Esophagus squamous epithelium (tissue), 5 donors: Measurements from ENCODE around the gene RAMP3. TPM values are rescaled to one million over a fixed set of nuclear protein-coding genes. Genes with fewer than 3 reads are reported as not detected.

Experiments used
- DNase-seq: peaks from one replicate; lab custom pipeline; 2025; lab: John Stamatoyannopoulos, UW
- H3K27ac ChIP-seq, 4 donors: fragments of 200-600 bp; sonication (generic); one replicate each; pipeline ENCODE4 v1.5.1; 2016 to 2019; ENCODE audit warnings: mild to moderate bottlenecking in 1 of 4
- H3K27me3 ChIP-seq, 4 donors: fragments of 200-600 bp; sonication (generic); 1 replicate in 3 of 4; 2 replicates in 1 of 4; pipeline versions ENCODE4 v1.5.1 to v1.6.0; 2017 to 2021; ENCODE audit warnings: antibody characterized with exemption in 1 of 4
- H3K36me3 ChIP-seq, 3 donors: fragments of 200-600 bp; sonication (generic); one replicate each; pipeline ENCODE4 v1.5.1; 2016 to 2019
- H3K4me1 ChIP-seq, 3 donors: fragments of 200-600 bp; sonication (generic); one replicate each; pipeline ENCODE4 v1.5.1; 2017 to 2019
- H3K4me3 ChIP-seq, 4 donors: fragments of 200-600 bp; sonication (generic); 1 replicate in 3 of 4; 2 replicates in 1 of 4; pipeline ENCODE4 v1.5.1; 2016 to 2019; ENCODE audit warnings: mild to moderate bottlenecking in 2 of 4, moderate library complexity in 1 of 4
- H3K9me3 ChIP-seq, 3 donors: fragments of 200-600 bp; sonication (generic); one replicate each; pipeline ENCODE4 v1.5.1; 2016 to 2019
- CTCF ChIP-seq, 6 experiments: fragments of 450-650 bp in 4 of 6; fragments of 200-600 bp in 2 of 6; sonication (generic) in 2 of 6; IDR thresholded peaks; one replicate each; pipeline ENCODE4 v1.5.1; 2016 to 2019; ENCODE audit warnings: antibody characterized with exemption in 6 of 6, mild to moderate bottlenecking in 4 of 6, moderate library complexity in 4 of 6
- POLR2A ChIP-seq, 4 donors: fragments of 450-650 bp; IDR thresholded peaks; one replicate each; pipeline ENCODE4 v1.6.1; 2017; ENCODE audit warnings: antibody characterized with exemption in 4 of 4, mild to moderate bottlenecking in 4 of 4, moderate library complexity in 3 of 4
- WGBS, 2 donors: methylation state at CpG; one replicate each; pipeline ENCODE4 v1.1.5; 2018; 5-methylcytosine and 5-hydroxymethylcytosine counted together
- intact Hi-C: fragments of 100-400 bp; cut with DNase I; formaldehyde crosslinking; loops from one replicate; pipeline ENCODE4 v1.15.0; 2022
- total RNA-seq, 4 donors: library from RNA; depleted of rRNA; stranded (reverse); fragments of >200 nt; gene quantifications; one replicate each; pipeline ENCODE4 v1.1.0, GENCODE V29; 2016
- donor health status: DM: yes; HTN: yes; CAD: no.

Gene RAMP3
- total RNA-seq, 4 donors from 2014 or later: 7.1 to 35.9 (median 13.2) TPM

- intact Hi-C loops: no loop called here
These were observed 64.5 kb downstream of the RAMP3 start for GRCh38 chr7:45221896-45222604.

GRCh38 chr7:45223078-45223477 is 65.5 kb downstream of the RAMP3 start:
- Histone ChIP-seq H3K36me3 (no peaks in the 10 kb centered on the region), H3K27me3 (peaks cover 0 to 9% (median 0%) of the 10 kb centered on the region in 4 donors), H3K4me3 (no peak overlapping the region), H3K9me3 (no peaks in the 10 kb centered on the region), H3K4me1 (no peaks in the 10 kb centered on the region), H3K27ac (no peak overlapping the region)
- intact Hi-C loops: no loop called here
- DNase-seq: no peak
- TF ChIP-seq POLR2A (IDR thresholded peaks at IDR 0.05) (no peak), CTCF (IDR thresholded peaks at IDR 0.05) (no peak)

More at GRCh38 chr7:45221896-45222604, 64.5 kb downstream of the RAMP3 start:
- no peaks in the 10 kb centered on the region for H3K9me3 ChIP-seq
- no peak overlapping the region for H3K4me3 ChIP-seq
- H3K27ac ChIP-seq: no peak overlapping the region
- no peaks in the 10 kb centered on the region for H3K4me1 ChIP-seq
- DNase-seq: no peak
- peaks cover 0 to 8% (median 0%) of the 10 kb centered on the region in 4 donors for H3K27me3 ChIP-seq
- H3K36me3 ChIP-seq: no peaks in the 10 kb centered on the region
- 77 to 94% methylated on average over 6 to 7 of the region's 7 CpGs for WGBS, 2 donors
- no peak for TF ChIP-seq CTCF (IDR thresholded peaks at IDR 0.05)
- no peak for TF ChIP-seq POLR2A (IDR thresholded peaks at IDR 0.05)

- Histone ChIP-seq H3K27ac (no peak overlapping the region), H3K36me3 (no peaks in the 10 kb centered on the region), H3K4me1 (peaks cover 0 to 2% (median 2%) of the 10 kb centered on the region in 3 donors), H3K27me3 (peaks cover 0 to 18% (median 0%) of the 10 kb centered on the region in 4 donors), H3K4me3 (no peak overlapping the region), H3K9me3 (no peaks in the 10 kb centered on the region)
- no peak for TF ChIP-seq POLR2A (IDR thresholded peaks at IDR 0.05)
- TF ChIP-seq CTCF (IDR thresholded peaks at IDR 0.05): no peak
- DNase-seq: no peak
- 82 to 86% methylated on average over 4 to 7 of the region's 13 CpGs for WGBS, 2 donors
- intact Hi-C loops: no loop called here
These were observed 66.4 kb downstream of the RAMP3 start for GRCh38 chr7:45223728-45224630.

GRCh38 chr7:45224832-45225231 is 67.2 kb downstream of the RAMP3 start:
- no peak for DNase-seq
- TF ChIP-seq POLR2A (IDR thresholded peaks at IDR 0.05) (no peak), CTCF (IDR thresholded peaks at IDR 0.05) (no peak)
- Histone ChIP-seq H3K27ac (no peak overlapping the region), H3K36me3 (no peaks in the 10 kb centered on the region), H3K27me3 (peaks cover 0 to 21% (median 0%) of the 10 kb centered on the region in 4 donors), H3K4me1 (peaks cover 0 to 5% (median 5%) of the 10 kb centered on the region in 3 donors), H3K4me3 (no peak overlapping the region), H3K9me3 (no peaks in the 10 kb centered on the region)
- no CpG with 5 or more reads among the region's 3 CpGs for WGBS, 2 donors
- intact Hi-C loops: no loop called here
